HepG2 (cell line): ENCODE data around the gene ZKSCAN1. TPM values are rescaled to one million over a fixed set of nuclear protein-coding genes. Genes with fewer than 3 reads are reported as not detected.

Experiments
- BCL6 ChIP-seq: IDR thresholded peaks from 2 replicates; pipeline ENCODE4 v1.6.1; 2016; ENCODE audit warnings: missing genetic modification reagents, missing compliant biosample characterization
- ERF ChIP-seq: IDR thresholded peaks from 2 replicates; pipeline ENCODE4 v1.6.1; 2018; ENCODE audit warnings: missing biosample characterization, missing genetic modification reagents
- HMG20B ChIP-seq: conservative IDR thresholded peaks from 2 replicates; pipeline ENCODE4 v1.6.1; 2016; ENCODE audit warnings: missing genetic modification reagents, missing compliant biosample characterization
- HNRNPK ChIP-seq: fragments of 200-400 bp; formaldehyde crosslinking; IDR thresholded peaks from 2 replicates; pipeline ENCODE4 v1.6.1; 2018; ENCODE audit warnings: low read length, low read depth, moderate library complexity, mild to moderate bottlenecking; ENCODE audit not compliant: poor library complexity, severe bottlenecking
- MLXIP ChIP-seq: sonication (generic); formaldehyde crosslinking; IDR thresholded peaks from 2 replicates; pipeline ENCODE4 v1.9.0; 2021; ENCODE audit warnings: missing genetic modification reagents, borderline replicate concordance
- NR2F6 ChIP-seq, 2 experiments: IDR thresholded peaks; 2 replicates each; pipeline ENCODE4 v1.6.1; 2016; ENCODE audit warnings: antibody characterized with exemption in 1 of 2, mild to moderate bottlenecking in 1 of 2
- PAWR ChIP-seq: sonication (generic); formaldehyde crosslinking; IDR thresholded peaks from 2 replicates; pipeline ENCODE4 v1.4.0; 2020; ENCODE audit warnings: missing genetic modification reagents, mild to moderate bottlenecking, borderline replicate concordance
- RNF219 ChIP-seq: sonication (generic); formaldehyde crosslinking; IDR thresholded peaks from 2 replicates; pipeline ENCODE4 v1.5.0; 2020; ENCODE audit warnings: mild to moderate bottlenecking, missing genetic modification reagents
- TAF1 ChIP-seq: sonication (generic); formaldehyde crosslinking; IDR thresholded peaks from 2 replicates; pipeline ENCODE4 v1.4.0; 2020; ENCODE audit warnings: missing genetic modification reagents
- TBP ChIP-seq: sonication (generic); formaldehyde crosslinking; IDR thresholded peaks from 2 replicates; pipeline ENCODE4 v1.5.0; 2020; ENCODE audit warnings: missing genetic modification reagents
- TBX2 ChIP-seq: sonication (generic); formaldehyde crosslinking; IDR thresholded peaks from 2 replicates; pipeline ENCODE4 v1.5.0; 2020; ENCODE audit warnings: missing genetic modification reagents, mild to moderate bottlenecking, borderline replicate concordance
- ZC3H4 ChIP-seq: sonication (generic); formaldehyde crosslinking; IDR thresholded peaks from 2 replicates; pipeline ENCODE4 v1.4.0; 2020; ENCODE audit warnings: missing genetic modification reagents, borderline replicate concordance
- ZFP82 ChIP-seq: sonication (generic); formaldehyde crosslinking; IDR thresholded peaks from 2 replicates; pipeline ENCODE4 v1.5.1; 2020; ENCODE audit warnings: mild to moderate bottlenecking, missing genetic modification reagents, borderline replicate concordance
- ZKSCAN1 ChIP-seq: fragments of 150-350 bp; IDR thresholded peaks from 2 replicates; pipeline ENCODE4 v1.6.1; 2014; ENCODE audit warnings: low read length
- ZMAT5 ChIP-seq: sonication (generic); formaldehyde crosslinking; IDR thresholded peaks from 2 replicates; pipeline ENCODE4 v1.5.0; 2020; ENCODE audit warnings: mild to moderate bottlenecking, low read depth, missing genetic modification reagents, borderline replicate concordance
- ZNF335 ChIP-seq: sonication (generic); formaldehyde crosslinking; IDR thresholded peaks from 2 replicates; pipeline ENCODE4 v1.4.0; 2020; ENCODE audit warnings: missing genetic modification reagents
- ZNF34 ChIP-seq: sonication (generic); formaldehyde crosslinking; IDR thresholded peaks from 2 replicates; pipeline ENCODE4 v1.4.0; 2020; ENCODE audit warnings: mild to moderate bottlenecking, missing genetic modification reagents, borderline replicate concordance
- ZNF552 ChIP-seq: sonication (generic); formaldehyde crosslinking; IDR thresholded peaks from 2 replicates; pipeline ENCODE4 v1.9.0; 2022; ENCODE audit warnings: missing genetic modification reagents, mild to moderate bottlenecking, borderline replicate concordance
- ZNF792 ChIP-seq: IDR thresholded peaks from 2 replicates; pipeline ENCODE4 v1.6.1; 2016
- polyA plus RNA-seq, 8 experiments: library from polyadenylated mRNA; depleted of rRNA in 3 of 8; stranded (reverse) in 7 of 8; unstranded in 1 of 8; fragments of >200 nt; fragmentation: Illumina TruSeq in 4 of 8; extraction: Trizol in 4 of 8; gene quantifications; 2 replicates each; pipeline versions ENCODE4 v1.2.1 to v1.2.3, GENCODE V29; 2011 to 2016; ENCODE audit warnings: low read depth in 4 of 8, missing spikeins in 1 of 8, mixed read lengths in 1 of 8; ENCODE audit not compliant: insufficient read depth in 1 of 8
- total RNA-seq, 5 experiments: library from RNA; depleted of rRNA; stranded (reverse); fragments of >200 nt; fragmentation: Illumina TruSeq; extraction: Trizol; gene quantifications; 2 replicates each; pipeline ENCODE4 v1.2.3, GENCODE V29; 2016; ENCODE audit warnings: low read depth in 1 of 5
- TF ChIP-seq, protein P1 (sequence below): IDR thresholded peaks from 2 replicates; pipeline ENCODE4 v1.6.1; 2016; ENCODE audit warnings: mild to moderate bottlenecking, missing biosample characterization, missing genetic modification reagents
- TF ChIP-seq, protein P2 (sequence below): IDR thresholded peaks from 2 replicates; pipeline ENCODE4 v1.6.1; 2012; ENCODE audit warnings: inconsistent platforms
- TF ChIP-seq, protein P3 (sequence below): sonication (generic); formaldehyde crosslinking; IDR thresholded peaks from 2 replicates; pipeline ENCODE4 v1.8.0; 2022; ENCODE audit warnings: mild to moderate bottlenecking, missing genetic modification reagents, moderate library complexity
- TF ChIP-seq, protein P4 (sequence below): IDR thresholded peaks from 2 replicates; pipeline ENCODE4 v1.6.1; 2016

ZKSCAN1 gene
- total and polyA plus RNA-seq, 2 of the 13 experiments (the other 11 are each of a cell fraction or from before 2014, with no cell fraction given): 46.4 to 60.6 TPM

- peak; percentile 42; the same call in 1 of the 2 replicates for TF ChIP-seq MLXIP (CRISPR knock-in tag)
- TF ChIP-seq NR2F6 (IDR thresholded peaks at IDR 0.05): no peak
- TF ChIP-seq NR2F6 (CRISPR knock-in tag; IDR thresholded peaks at IDR 0.05): peak; percentile 63
- TF ChIP-seq, protein P1, sequence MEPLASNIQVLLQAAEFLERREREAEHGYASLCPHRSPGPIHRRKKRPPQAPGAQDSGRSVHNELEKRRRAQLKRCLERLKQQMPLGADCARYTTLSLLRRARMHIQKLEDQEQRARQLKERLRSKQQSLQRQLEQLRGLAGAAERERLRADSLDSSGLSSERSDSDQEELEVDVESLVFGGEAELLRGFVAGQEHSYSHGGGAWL: peak; percentile 94
- TF ChIP-seq, protein P2, sequence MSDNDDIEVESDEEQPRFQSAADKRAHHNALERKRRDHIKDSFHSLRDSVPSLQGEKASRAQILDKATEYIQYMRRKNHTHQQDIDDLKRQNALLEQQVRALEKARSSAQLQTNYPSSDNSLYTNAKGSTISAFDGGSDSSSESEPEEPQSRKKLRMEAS: peak; percentile 96
- TF ChIP-seq ZMAT5: no peak
- peak; percentile 78 for TF ChIP-seq BCL6 (CRISPR knock-in tag)
- TF ChIP-seq, protein P3, sequence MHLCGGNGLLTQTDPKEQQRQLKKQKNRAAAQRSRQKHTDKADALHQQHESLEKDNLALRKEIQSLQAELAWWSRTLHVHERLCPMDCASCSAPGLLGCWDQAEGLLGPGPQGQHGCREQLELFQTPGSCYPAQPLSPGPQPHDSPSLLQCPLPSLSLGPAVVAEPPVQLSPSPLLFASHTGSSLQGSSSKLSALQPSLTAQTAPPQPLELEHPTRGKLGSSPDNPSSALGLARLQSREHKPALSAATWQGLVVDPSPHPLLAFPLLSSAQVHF: no peak
- no peak for TF ChIP-seq PAWR (CRISPR knock-in tag)
- TF ChIP-seq ERF (CRISPR knock-in tag): peak; percentile 84
- peak; percentile 81; the same call in 1 of the 2 replicates for TF ChIP-seq ZNF335 (CRISPR knock-in tag)
- TF ChIP-seq ZKSCAN1: no peak
- TF ChIP-seq, protein P4, sequence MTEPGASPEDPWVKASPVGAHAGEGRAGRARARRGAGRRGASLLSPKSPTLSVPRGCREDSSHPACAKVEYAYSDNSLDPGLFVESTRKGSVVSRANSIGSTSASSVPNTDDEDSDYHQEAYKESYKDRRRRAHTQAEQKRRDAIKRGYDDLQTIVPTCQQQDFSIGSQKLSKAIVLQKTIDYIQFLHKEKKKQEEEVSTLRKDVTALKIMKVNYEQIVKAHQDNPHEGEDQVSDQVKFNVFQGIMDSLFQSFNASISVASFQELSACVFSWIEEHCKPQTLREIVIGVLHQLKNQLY (CRISPR knock-in tag): peak; percentile 70
- 0 out of 2 replicates have a peak, but pooled peaks have one; percentile 9 for TF ChIP-seq ZC3H4
- TF ChIP-seq ZFP82 (CRISPR knock-in tag): no peak
- 0 out of 2 replicates have a peak, but pooled peaks have one; percentile 48 for TF ChIP-seq HMG20B
- no peak for TF ChIP-seq TBP (CRISPR knock-in tag)
- peak; percentile 80; the same call in 1 of the 2 replicates for TF ChIP-seq ZNF34 (CRISPR knock-in tag)
- peak; percentile 96 for TF ChIP-seq ZNF792 (CRISPR knock-in tag)
- peak; percentile 90 for TF ChIP-seq TAF1
- no peak for TF ChIP-seq HNRNPK
- peak; percentile 93; the same call in 1 of the 2 replicates for TF ChIP-seq TBX2 (CRISPR knock-in tag)
- no peak for TF ChIP-seq RNF219 (CRISPR knock-in tag)
- peak; percentile 79; the same call in 1 of the 2 replicates for TF ChIP-seq ZNF552 (CRISPR knock-in tag)
Measured at GRCh38 chr7:99997545-99998137, 17.8 kb upstream of the ZKSCAN1 start (continued).
